Measurements from ENCODE around the gene WDR7.

WDR7 gene

GRCh38 chr18:56723706-56724105, 72.5 kb downstream of the WDR7 start:
- DNase-seq, result no peak

- DNase-seq, result no peak
Observed at GRCh38 chr18:56726906-56727305, 75.7 kb downstream of the WDR7 start.

GRCh38 chr18:56727399-56727798, 76.2 kb downstream of the WDR7 start:
- DNase-seq, result no peak

GRCh38 chr18:56728741-56729140, 77.6 kb downstream of the WDR7 start:
- DNase-seq, result no peak

GRCh38 chr18:56738184-56738583, 87.0 kb downstream of the WDR7 start:
- no peak for DNase-seq

- DNase-seq, result no peak
Observed at GRCh38 chr18:56739731-56740130, 88.6 kb downstream of the WDR7 start.

GRCh38 chr18:56740645-56741044, 89.5 kb downstream of the WDR7 start:
- no peak for DNase-seq

- DNase-seq, result no peak
Observed at GRCh38 chr18:56741685-56742084, 90.5 kb downstream of the WDR7 start.

- no peak for DNase-seq
Observed at GRCh38 chr18:56743115-56743514, 92.0 kb downstream of the WDR7 start.

- no peak for DNase-seq
Observed at GRCh38 chr18:56747032-56747658, 96.0 kb downstream of the WDR7 start.

- DNase-seq, result no peak
Observed at GRCh38 chr18:56747857-56748256, 96.7 kb downstream of the WDR7 start.

GRCh38 chr18:56748698-56749268, 97.6 kb downstream of the WDR7 start:
- DNase-seq, result no peak

- DNase-seq, result no peak
Observed at GRCh38 chr18:56756966-56757365, 105.8 kb downstream of the WDR7 start.

GRCh38 chr18:56770097-56770496, 118.9 kb downstream of the WDR7 start:
- DNase-seq, result no peak

- no peak for DNase-seq
Observed at GRCh38 chr18:56770873-56771272, 119.7 kb downstream of the WDR7 start.

GRCh38 chr18:56775701-56776100, 124.5 kb downstream of the WDR7 start:
- DNase-seq, result no peak

GRCh38 chr18:56787390-56787789, 136.2 kb downstream of the WDR7 start:
- DNase-seq, result no peak

GRCh38 chr18:56789004-56789888, 138.1 kb downstream of the WDR7 start:
- DNase-seq, result no peak

- DNase-seq, result no peak
Observed at GRCh38 chr18:56789889-56790180, 138.7 kb downstream of the WDR7 start.

GRCh38 chr18:56795381-56795780, 144.2 kb downstream of the WDR7 start:
- no peak for DNase-seq

- no peak for DNase-seq
Observed at GRCh38 chr18:56799756-56800155, 148.6 kb downstream of the WDR7 start.

- DNase-seq, result no peak
Observed at GRCh38 chr18:56803051-56803450, 151.9 kb downstream of the WDR7 start.

- no peak for DNase-seq
Observed at GRCh38 chr18:56804395-56804794, 153.2 kb downstream of the WDR7 start.

GRCh38 chr18:56807901-56808300, 156.7 kb downstream of the WDR7 start:
- DNase-seq, result no peak

Measured in activated CD4-positive, alpha-beta T cell treated with anti-CD3 and anti-CD28 coated beads, Interleukin-2, amount 50 U/mL, for 4 hours (primary cell).